ENCODE data around the gene MMRN2.
A peak's percentile ranks its signal among the peaks of the same experiment; 100 is the strongest.

The MMRN2 gene

GRCh38 chr10:86889997-86890396, 67.4 kb downstream of the MMRN2 start:
- H3K4me3 ChIP-seq (ENCODE audit: low read depth, low read length): no peak overlapping the region
- no peak for TF ChIP-seq CTCF (IDR thresholded peaks at IDR 0.05; ENCODE audit: low read depth, low read length, missing control alignments)
- DNase-seq (ENCODE audit: low read depth): no peak

GRCh38 chr10:86888585-86889381, 68.6 kb downstream of the MMRN2 start:
- TF ChIP-seq CTCF (IDR thresholded peaks at IDR 0.05; ENCODE audit: low read depth, low read length, missing control alignments): no peak
- H3K4me3 ChIP-seq (ENCODE audit: low read depth, low read length): no peak overlapping the region
- DNase-seq (ENCODE audit: low read depth): peak; percentile 76

All from GM12864 (cell line).